Inferior parietal cortex (tissue), 1 donor: ENCODE measurements around the gene PRR18.
A peak's percentile ranks its signal among the peaks of the same experiment; 100 is the strongest.

Experiments
- DNase-seq: peaks from one replicate; pipeline ENCODE4 v3.0.0-alpha.2; 2016; ENCODE audit errors: extremely low spot score

Gene PRR18

DNA sequence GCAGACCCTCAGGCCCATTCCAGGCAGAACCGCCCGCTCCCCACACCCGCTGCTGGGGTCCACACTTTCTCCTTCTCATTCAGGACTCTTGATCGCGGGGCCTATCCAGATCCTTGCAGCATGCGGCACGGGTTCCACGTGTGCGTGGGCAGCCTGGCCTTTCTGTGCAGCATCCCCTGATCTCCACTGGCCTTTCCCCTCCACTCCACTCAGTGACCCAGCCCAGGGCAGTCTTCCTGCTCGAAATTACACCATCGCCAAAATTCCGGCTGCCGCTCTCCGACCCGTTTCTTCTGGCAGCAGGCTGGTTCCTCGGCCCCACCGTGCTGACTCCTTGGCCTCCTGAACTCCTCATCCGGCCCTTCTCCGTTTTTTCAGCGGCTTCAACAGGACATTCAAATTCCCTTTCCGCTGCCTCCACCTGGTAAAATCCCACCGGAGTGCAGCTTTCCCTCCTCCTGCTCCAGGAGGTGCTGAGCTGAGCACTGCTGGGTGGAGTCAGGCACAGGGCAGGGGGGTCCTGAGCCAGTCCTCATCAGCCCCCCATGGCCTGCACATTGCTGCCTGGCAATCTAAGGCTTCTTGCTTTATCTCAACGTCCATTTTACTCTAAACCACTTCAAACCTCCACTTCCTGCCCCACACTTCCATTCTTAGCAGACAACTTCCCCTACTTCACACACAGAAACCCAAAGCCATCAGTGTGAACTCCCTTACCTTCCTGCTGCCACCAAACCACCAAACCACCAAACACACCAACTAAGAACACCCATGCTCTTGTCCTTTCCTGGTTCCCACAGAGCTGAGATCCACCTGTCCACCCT is 25.2 kb upstream of the PRR18 start:
- DNase-seq = no peak

DNA sequence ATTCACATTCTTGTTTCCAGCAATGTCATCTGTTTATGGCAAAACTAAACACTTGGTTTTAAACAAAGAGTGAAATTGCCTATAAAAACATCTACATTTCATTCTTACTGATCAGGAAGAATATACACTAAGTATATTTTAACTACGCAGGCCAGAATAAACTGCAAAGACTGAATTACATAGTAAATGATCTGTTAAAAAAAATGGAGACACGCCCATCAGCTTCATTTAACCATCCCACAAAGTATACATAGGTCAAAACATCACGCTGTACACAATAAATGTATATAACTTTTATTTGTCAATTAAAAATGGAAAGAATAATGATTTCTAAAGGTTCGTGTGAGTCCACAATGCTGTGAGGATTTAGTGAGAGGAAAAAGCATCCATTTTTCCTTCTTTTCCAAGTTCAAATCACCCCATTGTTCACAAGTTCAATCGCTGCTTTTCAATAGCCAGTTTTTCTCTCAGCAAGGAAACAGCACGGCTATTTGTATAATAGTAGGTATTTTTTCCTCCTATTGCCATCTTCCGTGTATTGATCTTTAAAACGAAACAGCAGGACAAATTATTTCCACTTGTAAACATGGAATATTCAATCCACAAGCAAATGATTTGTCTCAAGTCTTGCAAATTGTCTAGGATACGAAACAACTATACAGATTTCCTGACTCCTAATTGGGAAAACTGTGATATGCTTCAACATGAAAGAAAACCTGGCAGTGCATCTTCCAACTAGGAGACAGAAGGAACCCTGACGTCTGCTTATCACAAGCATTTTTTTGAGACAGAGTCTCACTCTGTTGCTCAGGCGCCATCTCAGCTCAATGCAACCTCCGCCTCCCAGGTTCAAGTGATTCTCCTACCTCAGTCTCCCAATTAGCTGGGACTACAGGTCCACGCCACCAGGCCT is 23.6 kb upstream of the PRR18 start:
- no peak for DNase-seq

DNA sequence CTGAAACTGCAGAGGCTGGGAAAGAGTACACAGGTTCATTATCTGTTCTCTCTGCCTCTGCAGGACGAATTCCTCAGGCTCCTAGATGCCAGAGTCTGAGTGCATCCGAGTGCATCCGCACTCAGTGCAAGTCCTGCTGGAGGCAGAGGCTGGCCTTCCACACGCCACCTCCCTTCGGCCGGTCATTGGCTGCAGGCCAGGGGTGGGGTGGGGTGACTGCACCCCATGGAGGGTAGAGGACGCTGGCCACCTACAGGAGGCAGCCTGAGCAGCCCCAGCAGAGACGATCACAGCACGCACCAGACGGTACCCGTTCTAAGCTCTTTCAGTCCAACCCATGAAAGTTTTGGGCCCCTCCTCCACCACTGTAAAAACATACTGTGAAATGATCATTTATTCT is 22.4 kb upstream of the PRR18 start:
- DNase-seq = peak; percentile 58

DNA sequence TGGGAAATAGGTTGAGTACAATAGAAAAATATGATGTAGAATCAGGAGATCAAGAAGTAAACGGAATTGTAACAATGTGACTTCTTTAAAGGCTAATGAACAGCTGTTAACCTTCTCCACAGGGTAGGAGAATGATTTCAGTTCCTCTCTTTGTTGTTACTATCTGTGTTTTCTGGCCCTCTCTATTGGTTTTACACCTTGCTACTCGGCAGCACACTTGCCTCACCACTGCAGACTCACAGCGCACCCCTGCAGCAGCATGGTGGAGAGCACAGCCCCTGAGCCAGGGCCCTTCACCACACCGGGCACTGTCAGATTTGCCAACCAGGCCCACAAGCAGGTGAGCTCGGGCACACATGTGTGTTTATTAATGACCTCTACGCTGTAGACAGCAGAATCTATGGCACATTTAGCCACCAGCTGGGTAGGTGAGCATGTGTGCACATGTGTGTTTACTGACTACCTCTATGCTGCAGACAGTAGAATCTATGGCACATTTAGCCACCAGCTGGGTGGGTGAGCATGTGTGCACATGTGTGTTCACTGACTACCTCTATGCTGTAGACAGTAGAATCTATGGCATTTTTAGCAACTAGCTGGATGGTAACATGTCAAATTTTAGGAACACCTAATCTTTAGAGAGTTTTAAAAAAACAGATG is 17.3 kb upstream of the PRR18 start:
- DNase-seq = no peak

DNA sequence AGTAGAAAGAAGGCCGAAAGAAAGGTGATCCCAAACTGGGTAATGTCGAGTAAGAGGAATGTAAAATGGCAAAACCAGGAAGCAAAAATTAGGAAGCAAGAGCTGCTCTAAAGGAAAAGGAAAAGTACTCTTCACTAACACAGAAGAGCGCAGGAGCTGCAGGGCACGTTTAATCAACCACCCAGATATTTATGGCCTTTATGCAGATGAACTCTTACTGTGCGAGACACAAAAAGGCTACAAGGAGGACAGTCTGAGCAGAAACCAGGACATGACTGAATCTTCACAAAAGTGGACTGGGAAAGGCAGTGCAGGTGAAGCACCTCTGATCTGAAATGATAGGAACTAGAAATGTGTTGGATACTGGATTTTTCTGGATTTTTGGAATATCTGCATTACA is 15.2 kb upstream of the PRR18 start:
- DNase-seq = no peak

DNA sequence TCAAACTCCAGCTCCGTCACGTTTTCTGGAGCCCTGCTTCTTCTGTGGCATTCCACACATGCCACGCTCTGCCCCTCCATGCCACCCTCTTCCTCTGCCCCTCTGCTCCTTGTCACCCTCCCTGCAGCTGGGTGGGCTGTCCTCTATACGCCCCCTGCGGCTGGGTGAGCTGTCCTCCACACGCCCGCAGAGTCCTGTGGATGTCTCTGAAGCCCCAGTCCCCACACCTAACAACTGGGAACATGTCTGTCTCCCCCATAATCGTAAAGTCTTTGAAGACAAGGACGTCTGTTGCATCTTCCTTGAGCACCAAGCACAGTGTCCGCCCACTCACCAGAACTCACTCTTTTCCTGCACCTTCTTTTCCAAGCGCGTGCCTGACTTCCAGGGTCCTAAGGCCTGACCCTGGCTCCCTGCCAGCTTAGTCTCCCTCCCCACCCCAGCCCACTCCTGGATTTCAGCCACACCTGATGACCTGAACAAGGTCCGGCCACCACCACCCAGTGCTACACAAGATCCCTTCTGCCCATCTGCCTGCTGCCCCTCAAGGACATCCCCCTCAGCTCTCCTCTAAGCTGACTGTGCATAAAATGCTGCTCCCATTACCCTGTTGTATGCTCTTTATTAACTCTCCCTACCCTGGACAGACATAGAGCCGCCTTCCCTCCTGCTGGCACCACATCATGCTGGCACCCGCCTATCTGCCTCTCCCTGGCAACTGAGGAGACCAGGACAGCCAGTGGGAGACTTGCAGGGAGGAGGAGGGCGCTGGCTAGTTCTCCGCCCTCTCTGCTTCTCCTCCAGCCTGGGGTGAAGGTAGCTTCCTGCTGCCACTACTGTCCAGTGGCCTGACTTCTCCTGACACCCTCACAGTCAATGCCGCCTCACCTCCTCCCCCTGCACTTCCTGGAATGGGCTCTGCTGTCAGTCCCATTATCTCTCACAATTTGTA is 10.7 kb upstream of the PRR18 start:
- DNase-seq = no peak

DNA sequence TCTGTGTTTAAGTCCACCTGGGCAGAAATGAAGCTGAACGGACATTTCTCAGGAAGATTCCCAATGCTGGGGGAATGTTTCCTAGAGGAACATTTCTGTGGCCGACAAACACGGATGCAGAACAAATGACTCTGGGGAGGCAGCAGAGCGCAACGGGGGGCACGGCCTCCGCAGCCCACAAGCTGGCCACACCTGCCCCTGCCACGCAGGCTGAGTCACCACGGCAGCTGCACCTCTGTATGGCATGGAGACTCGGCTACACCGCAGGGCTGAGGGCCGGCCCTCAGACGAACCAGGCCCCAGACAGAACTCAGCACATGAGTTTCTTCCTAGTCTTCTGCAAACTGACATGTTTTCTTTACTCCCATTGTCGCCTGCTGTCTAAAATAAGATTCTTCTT is 10.0 kb upstream of the PRR18 start:
- DNase-seq = no peak

DNA sequence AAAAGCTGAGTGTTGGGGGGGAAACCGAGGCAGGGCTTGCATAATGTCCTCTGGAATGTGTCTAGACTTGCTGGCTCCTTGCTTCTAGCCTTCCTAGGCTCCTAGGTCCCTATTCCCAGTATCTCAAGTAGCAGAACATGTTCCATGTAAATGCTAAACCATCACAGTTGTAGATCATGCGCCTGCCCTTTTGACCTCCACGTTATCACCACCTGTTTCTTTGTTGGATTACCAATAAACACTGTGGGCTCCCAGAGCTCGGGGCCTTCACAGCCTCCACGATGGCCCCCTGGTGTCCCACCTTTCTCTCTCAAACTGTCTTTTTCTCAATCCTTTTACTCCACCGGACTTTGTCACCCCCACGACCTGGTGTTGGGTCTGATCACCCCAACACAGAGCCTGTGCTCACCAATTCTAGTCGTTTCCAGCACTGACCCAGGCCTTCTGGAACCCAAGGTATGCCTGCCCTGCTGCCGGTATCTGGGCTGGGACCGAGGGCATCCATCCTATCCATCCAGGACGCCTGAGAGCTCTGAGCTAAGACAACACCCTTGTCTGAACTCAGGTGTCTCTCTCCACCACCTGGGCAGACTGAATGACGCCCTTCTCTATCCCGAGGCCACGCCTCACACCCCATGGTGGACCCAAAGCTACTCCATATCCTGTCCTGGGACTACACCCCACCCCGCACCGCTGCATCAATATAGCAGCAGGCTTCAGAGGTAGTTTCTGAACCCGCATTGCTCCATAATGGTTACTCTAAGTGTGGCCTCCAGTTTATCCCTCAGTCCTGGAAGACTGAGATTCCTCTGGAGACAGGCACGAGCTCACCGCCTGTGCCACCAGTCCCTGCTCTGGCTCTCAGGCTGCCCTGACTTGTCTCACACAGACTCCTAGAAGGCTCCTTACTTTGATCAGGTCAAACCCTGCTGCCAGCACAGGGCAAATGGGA is 9.3 kb upstream of the PRR18 start:
- no peak for DNase-seq

DNA sequence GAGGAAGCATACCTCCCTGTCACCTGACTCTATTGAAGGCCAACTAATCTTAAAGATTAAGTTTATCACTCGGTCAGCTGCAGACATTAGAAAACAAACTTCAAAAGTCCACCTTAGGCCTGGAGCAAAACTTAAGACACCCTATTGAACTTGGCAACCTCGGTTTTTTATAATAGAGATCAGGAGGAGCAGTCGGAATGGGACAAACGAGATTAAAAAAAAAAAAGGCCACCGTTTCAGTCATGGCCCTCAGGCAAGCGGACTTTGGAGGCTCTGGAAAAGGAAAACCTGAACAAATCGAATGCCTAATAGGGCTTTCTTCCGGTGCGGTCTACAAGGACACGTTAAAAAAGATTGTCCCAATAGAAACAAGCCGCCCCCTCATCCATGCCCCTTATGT is 7.2 kb upstream of the PRR18 start:
- DNase-seq = no peak

DNA sequence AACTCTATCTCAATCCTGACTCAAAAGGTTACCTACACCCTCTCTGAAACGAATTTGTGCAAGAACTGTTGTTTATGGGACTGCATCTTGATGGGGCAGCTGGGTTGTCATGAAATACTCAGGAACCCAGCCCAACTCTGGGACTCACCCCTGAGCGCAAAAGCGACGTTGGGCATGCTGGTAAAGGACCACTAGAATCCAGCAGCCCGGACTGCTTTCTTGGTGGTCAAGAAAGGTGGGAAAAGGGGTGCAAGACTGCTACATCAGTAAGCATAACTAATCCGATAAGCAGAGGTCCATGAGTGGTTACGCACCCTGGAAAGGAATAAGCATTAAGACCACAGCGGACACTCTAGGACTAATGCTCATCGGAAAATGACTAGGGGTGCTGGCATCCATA is 6.3 kb upstream of the PRR18 start:
- no peak for DNase-seq

DNA sequence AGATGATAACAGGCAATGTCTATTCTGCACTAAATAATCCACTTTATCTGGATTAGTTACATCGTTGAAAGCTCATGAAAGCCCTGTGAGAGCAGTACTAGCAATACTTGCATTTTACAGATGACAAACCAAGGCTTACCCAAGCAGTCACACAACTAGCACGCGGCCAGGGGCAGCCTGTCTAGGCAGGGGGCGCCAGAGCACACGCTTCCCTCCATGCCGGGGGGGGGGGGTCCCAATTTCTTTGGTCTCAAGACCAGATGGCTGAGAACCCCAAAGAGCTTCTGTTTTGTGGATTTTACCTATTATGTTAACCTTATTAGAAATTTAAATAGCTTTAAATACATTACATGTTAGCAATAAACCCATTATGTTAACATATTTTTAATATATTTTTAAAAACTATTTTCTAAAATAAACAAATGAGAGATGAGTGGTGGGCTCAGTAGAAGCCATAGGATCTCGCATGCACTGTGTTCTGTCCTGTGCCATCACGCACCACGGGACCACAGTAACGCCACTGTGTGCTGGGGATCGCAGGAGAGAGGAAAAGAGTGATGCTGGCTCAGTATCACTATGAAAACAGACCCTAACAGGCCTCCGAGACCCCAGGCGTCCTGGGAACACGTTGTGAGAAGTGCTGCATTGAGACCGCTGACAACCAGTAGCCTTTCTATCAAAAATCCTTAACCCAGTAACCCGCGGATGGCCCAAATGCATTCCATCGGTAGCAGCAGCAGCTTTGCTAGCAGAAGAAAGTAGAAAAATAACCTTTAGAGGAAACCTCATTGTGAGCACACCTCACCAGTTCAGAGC is 5.3 kb upstream of the PRR18 start:
- no peak for DNase-seq

DNA sequence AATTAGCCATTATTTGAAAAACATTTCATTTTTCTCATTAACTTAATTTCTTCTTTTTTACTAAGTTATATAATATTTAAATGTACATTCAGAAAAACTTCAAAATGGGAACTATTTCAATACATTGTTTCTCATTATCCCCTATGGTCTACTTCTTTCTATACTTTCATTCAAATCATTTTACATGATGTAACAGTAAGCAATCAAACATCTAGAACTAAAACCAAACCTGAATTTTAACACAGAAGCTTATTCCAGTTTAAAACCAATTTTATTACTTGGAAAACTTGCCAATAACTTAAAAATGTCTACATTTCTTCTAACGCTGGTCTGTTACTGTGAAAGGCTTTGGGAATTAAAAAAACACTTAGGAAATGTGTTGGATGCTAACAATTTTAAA is 4.6 kb upstream of the PRR18 start:
- DNase-seq = no peak

DNA sequence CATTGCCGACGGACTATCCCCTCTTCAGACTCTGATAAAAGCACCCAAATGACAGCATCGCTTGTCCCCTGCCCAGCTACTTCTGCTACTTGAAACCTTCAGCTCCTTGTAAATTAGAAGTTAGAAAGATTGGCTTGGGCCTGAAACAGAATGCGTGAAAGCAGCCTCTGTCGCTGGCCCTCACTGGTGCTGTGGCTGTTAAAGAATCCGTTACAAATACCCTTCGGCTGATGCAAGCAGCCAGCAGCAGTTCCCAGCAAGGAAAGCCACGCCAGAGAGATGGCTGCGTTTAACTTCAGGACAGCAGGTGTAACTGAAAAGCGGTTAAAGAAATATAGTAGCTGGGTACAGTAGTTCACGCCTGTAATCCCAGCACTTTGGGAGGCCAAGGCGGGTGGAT is 2.4 kb upstream of the PRR18 start:
- DNase-seq = no peak

DNA sequence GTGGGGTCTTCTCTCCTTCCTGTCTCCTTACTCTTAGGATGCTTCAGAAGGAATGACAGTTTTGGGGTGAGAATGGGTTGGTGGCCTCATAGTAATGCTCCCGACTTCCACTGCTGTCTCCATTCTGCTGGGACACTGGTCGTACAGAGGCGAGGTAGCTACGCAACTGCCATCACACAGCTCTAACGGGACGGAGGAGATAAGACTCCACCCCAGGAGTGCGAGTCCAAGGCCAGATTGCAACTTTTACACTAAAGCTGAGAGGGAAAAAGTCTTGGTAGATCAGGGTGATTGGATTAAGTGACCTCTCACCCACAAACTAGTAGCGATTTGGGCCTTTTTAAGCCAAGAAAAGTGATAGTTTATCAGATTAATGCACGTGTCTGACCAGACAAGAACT is 1.8 kb upstream of the PRR18 start:
- no peak for DNase-seq

DNA sequence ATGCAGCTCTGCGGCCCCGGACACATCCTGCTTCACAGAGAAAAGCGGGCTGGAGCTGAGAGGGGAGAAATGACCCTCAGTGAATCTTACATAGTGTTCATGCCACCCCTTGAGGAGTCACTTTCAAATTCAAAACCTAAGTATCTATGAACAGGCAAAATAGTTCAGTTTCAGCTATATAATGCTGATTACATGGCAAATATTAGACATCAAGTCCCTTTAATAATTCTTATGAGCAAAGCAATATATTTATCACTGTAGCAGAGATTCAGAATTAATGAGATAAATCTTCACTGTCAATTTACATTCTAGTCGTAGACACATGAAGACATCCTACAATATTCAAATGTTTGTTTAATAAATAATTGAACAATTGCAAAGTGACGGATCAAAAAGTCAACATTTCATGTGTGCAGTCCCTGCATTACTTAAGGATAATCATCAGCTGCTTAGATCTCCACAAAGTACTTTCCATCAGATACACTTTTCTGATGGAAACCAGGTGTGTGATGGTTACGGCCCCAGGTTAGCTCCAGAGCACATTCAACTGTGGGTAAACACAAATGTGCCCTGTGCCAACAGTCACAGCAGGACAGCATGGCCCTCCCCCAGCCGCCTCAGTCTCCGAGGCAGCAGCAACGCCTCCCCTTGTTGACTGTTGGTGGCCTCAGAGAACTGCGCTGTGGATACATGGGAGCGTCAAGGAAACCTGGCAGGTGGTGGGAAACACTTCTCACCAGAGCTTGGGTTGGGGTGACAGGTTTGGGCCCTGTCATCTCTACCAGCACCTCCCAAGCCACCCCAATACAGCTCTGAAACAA is 787 bp upstream of the PRR18 start:
- peak; percentile 35 for DNase-seq

DNA sequence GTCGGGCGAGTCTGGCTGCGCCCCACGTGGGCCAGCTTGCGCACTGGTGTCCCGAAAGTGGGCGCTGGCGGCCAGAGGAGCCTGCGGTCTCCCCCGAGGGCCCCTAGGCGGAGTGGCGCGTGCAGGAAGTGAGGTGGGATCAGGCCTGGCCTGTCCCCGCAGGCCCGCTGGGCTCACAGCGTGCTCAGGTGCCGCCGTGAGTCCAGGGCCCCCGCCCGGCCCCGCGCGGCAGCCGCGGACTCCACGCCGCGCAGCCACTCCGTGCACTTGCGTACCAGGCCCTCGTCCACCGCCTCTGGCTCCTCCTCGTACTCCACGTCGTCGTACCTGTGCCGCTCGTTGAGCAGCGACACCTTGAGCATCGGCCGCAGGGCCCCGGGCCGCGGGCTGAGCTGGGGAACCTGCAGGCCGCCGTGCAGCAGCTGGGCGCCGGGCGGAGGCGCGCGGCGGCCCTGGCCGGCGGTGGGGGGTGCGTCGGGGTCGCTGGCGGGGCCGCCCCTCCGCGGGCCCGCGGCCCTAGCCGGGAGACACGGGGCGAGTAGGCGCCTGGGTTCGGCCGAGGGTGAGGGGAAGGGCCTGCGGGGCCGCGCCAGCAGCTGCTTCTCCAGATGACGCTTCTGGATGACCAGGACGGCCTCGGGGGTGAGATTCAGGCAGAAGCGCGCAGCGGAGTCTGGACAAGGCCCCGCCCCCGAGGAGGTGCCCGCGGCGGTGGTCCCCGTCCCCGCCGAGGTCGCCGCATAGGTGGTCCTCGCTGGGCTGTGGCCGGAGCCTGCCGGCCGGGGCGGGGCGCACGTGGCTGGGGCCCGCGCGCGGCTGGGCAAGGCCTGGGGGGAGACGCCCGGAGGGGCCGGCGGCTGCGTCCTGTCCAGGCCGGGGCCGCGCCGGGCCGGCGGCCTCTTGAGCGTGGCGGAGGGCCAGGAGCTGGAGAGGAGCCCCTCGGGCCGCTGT is 835 bp downstream of the PRR18 start:
- DNase-seq = no peak

DNA sequence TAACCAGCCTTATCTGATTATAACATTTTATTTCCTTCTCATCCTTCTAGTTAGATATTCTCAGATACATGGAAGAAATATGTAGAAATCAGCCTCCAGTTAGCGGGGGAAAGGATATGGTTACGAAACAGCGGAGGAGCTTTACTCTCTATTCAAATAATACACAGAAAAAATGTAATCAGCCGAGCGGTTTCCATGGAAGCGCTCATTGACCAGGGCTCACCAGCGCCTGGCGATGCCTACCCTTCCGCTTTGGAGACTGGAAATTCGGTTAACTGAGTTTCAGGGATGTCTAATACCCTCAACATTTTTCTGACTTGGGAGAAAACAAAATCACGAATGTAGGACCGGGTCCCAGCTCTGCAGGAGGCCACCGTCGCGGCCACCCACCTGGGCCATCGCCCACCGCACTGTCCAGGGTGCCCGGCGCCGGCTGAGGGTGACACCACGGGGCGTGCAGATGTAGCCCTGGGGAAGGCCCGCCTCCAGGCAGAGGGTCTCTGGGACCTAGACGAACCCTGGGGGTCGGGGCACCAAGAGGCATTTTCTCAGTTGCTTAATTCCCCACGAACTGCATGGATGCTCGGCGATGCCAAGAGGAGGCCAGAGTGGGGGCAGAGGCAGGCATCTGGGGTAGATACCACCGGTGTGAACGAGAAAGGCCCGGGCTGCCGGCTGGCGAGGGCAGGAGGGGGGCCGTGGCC is 1.7 kb downstream of the PRR18 start:
- DNase-seq = no peak
